NB4 (cell line): Measurements from ENCODE around the gene MGAT3.

Source experiments
- POLR2A ChIP-seq: IDR thresholded peaks from 2 replicates; pipeline ENCODE4 v1.6.1; 2011; ENCODE audit warnings: mild to moderate bottlenecking; ENCODE audit not compliant: insufficient read length; ENCODE audit errors: extremely low read depth
- TF ChIP-seq, protein P1 (sequence below): IDR thresholded peaks from one replicate; pipeline ENCODE4 v1.5.1; 2012; ENCODE audit warnings: low read depth, low read length

DNA sequence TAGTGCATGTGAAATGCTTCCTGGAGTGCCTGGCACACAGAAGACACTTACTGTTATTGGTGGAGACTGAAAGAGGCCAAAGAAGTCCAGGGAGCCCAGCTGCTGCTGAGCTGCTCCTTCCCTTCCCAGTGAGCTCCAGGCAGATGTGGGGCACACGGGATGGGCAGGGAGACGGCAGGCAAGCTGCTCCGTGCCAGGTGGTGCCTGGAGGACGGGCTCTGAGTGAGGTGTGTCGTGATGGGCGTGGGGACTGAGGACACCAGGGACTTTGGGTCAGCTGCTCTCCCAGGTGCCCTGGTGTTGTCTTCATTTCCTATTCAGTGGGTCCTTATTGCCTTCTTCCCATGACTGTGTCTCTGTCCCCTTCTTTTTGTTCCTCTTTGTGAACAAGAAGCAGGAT lies 37.7 kb upstream of the MGAT3 start:
- TF ChIP-seq, protein P1, sequence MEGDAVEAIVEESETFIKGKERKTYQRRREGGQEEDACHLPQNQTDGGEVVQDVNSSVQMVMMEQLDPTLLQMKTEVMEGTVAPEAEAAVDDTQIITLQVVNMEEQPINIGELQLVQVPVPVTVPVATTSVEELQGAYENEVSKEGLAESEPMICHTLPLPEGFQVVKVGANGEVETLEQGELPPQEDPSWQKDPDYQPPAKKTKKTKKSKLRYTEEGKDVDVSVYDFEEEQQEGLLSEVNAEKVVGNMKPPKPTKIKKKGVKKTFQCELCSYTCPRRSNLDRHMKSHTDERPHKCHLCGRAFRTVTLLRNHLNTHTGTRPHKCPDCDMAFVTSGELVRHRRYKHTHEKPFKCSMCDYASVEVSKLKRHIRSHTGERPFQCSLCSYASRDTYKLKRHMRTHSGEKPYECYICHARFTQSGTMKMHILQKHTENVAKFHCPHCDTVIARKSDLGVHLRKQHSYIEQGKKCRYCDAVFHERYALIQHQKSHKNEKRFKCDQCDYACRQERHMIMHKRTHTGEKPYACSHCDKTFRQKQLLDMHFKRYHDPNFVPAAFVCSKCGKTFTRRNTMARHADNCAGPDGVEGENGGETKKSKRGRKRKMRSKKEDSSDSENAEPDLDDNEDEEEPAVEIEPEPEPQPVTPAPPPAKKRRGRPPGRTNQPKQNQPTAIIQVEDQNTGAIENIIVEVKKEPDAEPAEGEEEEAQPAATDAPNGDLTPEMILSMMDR, result no peak
- TF ChIP-seq POLR2A, result no peak
